ENCODE results near the gene NCAPH2. TPM values are rescaled to one million over a fixed set of nuclear protein-coding genes. Genes with fewer than 3 reads are reported as not detected.

NCAPH2 gene
- polyA plus RNA-seq, 6 donors from 2014 or later, result 33.9 to 43.3 (median 37.6) TPM

DNA sequence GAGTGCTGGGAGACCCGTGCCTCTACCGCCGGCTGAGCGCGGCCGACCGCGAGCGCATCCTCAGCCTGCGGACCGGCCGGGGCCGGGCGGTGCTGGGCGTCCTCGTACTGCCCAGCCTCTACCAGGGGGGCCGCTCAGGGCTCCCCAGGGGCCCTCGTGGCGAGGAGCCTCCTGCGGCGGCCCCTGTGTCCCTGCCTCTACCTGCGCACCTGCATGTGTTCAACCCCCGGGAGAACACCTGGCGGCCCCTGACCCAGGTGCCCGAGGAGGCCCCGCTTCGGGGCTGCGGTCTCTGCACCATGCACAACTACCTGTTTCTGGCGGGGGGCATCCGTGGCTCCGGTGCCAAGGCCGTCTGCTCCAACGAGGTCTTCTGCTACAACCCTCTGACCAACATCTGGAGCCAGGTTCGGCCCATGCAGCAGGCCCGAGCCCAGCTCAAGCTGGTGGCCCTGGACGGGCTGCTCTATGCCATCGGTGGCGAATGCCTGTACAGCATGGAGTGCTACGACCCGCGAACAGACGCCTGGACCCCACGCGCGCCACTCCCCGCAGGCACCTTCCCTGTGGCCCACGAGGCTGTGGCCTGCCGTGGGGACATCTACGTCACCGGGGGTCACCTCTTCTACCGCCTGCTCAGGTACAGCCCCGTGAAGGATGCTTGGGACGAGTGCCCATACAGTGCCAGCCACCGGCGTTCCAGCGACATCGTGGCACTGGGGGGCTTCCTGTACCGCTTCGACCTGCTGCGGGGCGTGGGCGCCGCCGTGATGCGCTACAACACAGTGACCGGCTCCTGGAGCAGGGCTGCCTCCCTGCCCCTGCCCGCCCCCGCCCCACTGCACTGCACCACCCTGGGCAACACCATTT lies 41.1 kb downstream of the NCAPH2 start:
- ATAC-seq (ENCODE audit: low read depth in 2 of 2) (peak; percentile 11 to 14), DNase-seq (no peak)
- H3K36me3 Mint-ChIP-seq, result no peaks in the 10 kb centered on the region
- H3K4me1 Mint-ChIP-seq, result peaks cover 9 to 32% (median 29%) of the 10 kb centered on the region in 3 donors
- H3K27ac Mint-ChIP-seq, result peak overlapping the region in 3 of 6 donors; percentile 43 to 73 (median 65)
- peaks cover 0 to 8% (median 0%) of the 10 kb centered on the region in 3 donors for H3K27me3 Mint-ChIP-seq
- H3K9me3 Mint-ChIP-seq, result no peaks in the 10 kb centered on the region
- peak overlapping the region; percentile 62 to 88 (median 80) for H3K4me3 Mint-ChIP-seq

- Mint-ChIP-seq H3K36me3 (no peaks in the 10 kb centered on the region), H3K27ac (no peak overlapping the region), H3K9me3 (no peaks in the 10 kb centered on the region), H3K4me1 (peaks cover 9 to 22% (median 19%) of the 10 kb centered on the region in 3 donors), H3K4me3 (peak overlapping the region in 6 of 8 donors; percentile 48 to 77 (median 66)), H3K27me3 (peaks cover 0 to 9% (median 0%) of the 10 kb centered on the region in 3 donors)
- DNase-seq (no peak), ATAC-seq (ENCODE audit: low read depth in 2 of 2) (no peak)
Measured at GRCh38 chr22:50550395-50550794, 42.4 kb downstream of the NCAPH2 start.

GRCh38 chr22:50551160-50551752 lies 43.2 kb downstream of the NCAPH2 start:
- DNase-seq, result no peak
- H3K9me3 Mint-ChIP-seq, result no peaks in the 10 kb centered on the region
- peaks cover 9 to 22% (median 19%) of the 10 kb centered on the region in 3 donors for H3K4me1 Mint-ChIP-seq
- H3K27me3 Mint-ChIP-seq, result peaks cover 0 to 9% (median 3%) of the 10 kb centered on the region in 3 donors
- no peaks in the 10 kb centered on the region for H3K36me3 Mint-ChIP-seq
- ATAC-seq (ENCODE audit: low read depth in 2 of 2), result no peak
- peak overlapping the region in 3 of 8 donors; percentile 18 to 66 (median 30) for H3K4me3 Mint-ChIP-seq
- no peak overlapping the region for H3K27ac Mint-ChIP-seq

DNA sequence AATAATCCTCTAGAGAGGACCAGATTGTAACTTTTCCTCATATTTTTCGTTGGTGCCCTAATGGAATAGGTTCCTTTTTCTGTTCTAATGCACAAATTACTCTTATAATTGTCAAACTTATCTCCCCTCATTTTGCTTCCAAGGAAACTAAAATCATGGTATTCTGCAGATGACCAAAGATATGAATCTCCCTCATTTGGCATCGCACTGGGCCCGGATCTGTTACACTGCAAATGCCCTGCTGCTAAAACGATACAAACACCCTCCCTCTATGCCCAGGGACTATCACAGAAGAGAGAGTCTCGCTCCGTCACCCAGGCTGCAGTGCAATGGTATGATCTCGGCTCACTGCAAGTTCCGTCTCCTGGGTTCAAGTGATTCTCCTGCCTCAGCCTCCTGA lies 45.3 kb downstream of the NCAPH2 start:
- H3K27me3 Mint-ChIP-seq, result peaks cover 0 to 9% (median 8%) of the 10 kb centered on the region in 3 donors
- DNase-seq (no peak), ATAC-seq (ENCODE audit: low read depth in 2 of 2) (no peak)
- peak overlapping the region in 1 of 6 donors; percentile 66 for H3K27ac Mint-ChIP-seq
- peak overlapping the region in 1 of 8 donors; percentile 38 for H3K4me3 Mint-ChIP-seq
- no peaks in the 10 kb centered on the region for H3K36me3 Mint-ChIP-seq
- no peaks in the 10 kb centered on the region for H3K9me3 Mint-ChIP-seq
- peaks cover 9 to 12% (median 12%) of the 10 kb centered on the region in 3 donors for H3K4me1 Mint-ChIP-seq

GRCh38 chr22:50556703-50557102 lies 48.7 kb downstream of the NCAPH2 start:
- DNase-seq (no peak), ATAC-seq (ENCODE audit: low read depth in 2 of 2) (no peak)
- Mint-ChIP-seq H3K9me3 (no peaks in the 10 kb centered on the region), H3K4me3 (no peak overlapping the region), H3K4me1 (peaks cover 2 to 10% (median 6%) of the 10 kb centered on the region in 3 donors), H3K36me3 (no peaks in the 10 kb centered on the region), H3K27me3 (peaks cover 0 to 16% (median 9%) of the 10 kb centered on the region in 3 donors), H3K27ac (no peak overlapping the region)

DNA sequence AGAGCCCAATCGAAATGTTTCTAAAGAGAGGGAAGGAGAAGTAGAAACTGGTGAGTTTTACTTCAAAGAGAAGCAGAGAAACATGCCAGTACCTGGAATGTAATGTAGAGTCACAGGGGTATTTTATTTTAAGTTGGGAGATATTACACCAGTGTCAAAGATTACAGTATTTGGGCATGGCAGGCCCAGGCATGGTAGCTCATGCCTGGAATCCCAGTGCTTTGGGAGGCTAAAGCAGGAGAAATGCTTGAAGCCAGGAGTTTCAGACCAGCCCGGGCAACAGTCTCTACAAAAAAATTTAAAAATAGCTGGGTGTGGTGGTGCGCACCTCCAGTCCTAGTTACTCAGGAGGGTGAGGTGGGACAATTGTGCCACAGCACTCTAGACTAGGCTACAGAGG lies 52.0 kb downstream of the NCAPH2 start:
- H3K27me3 Mint-ChIP-seq, result peaks cover 0 to 16% (median 6%) of the 10 kb centered on the region in 3 donors
- DNase-seq, result no peak
- H3K27ac Mint-ChIP-seq, result no peak overlapping the region
- peak overlapping the region in 1 of 8 donors; percentile 31 for H3K4me3 Mint-ChIP-seq
- H3K36me3 Mint-ChIP-seq, result no peaks in the 10 kb centered on the region
- no peaks in the 10 kb centered on the region for H3K9me3 Mint-ChIP-seq
- ATAC-seq (ENCODE audit: low read depth in 2 of 2), result no peak
- peaks cover 17 to 24% (median 17%) of the 10 kb centered on the region in 3 donors for H3K4me1 Mint-ChIP-seq

DNA sequence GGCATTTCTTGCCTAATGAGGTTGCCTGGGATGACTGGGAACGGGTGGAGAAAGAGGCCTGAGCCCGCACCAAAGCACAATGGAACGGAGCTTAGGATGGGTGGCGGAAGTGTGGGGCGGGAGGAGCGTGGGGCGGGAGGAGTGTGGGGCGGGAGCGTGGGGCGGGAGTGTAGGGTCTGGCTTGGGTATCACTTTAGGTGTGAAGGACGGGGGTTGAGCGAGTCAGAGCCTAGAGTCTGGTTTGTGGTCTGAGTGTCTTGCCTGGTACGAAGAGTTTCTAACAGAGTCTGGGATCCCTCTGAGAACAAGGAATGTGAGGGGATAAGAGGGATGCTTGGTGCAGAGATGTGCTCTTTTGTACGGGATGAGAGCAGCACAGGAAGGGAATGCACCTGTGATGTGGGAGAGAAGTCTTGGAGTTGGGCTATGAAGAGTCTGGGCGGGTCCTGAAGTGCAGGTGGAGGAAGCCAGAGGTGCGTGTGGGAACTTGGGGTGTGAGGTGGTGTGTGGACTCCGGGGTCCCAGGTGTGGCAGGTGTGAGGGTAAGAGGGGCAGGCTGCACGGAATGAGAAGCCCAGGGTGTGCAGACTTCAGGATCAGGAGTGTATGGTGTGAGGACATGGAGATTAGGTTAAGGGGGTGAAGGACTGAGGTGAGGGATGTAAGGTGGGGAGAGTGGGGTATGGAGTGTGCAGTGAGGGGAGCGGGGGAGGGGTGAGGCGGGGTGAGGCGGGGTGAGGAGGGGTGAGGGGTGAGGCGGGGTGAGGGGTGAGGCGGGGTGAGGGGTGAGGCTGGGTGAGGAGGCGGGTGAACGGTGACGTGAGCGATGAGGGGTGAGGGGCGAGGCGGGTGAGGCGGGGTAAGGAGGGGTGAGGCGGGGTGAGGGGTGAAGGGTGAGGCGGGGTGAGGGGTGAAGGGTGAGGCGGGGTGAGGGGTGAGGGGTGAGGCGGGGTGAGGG lies 53.7 kb downstream of the NCAPH2 start:
- peaks cover 17 to 24% (median 17%) of the 10 kb centered on the region in 3 donors for H3K4me1 Mint-ChIP-seq
- ATAC-seq (ENCODE audit: low read depth in 2 of 2), result no peak

DNA sequence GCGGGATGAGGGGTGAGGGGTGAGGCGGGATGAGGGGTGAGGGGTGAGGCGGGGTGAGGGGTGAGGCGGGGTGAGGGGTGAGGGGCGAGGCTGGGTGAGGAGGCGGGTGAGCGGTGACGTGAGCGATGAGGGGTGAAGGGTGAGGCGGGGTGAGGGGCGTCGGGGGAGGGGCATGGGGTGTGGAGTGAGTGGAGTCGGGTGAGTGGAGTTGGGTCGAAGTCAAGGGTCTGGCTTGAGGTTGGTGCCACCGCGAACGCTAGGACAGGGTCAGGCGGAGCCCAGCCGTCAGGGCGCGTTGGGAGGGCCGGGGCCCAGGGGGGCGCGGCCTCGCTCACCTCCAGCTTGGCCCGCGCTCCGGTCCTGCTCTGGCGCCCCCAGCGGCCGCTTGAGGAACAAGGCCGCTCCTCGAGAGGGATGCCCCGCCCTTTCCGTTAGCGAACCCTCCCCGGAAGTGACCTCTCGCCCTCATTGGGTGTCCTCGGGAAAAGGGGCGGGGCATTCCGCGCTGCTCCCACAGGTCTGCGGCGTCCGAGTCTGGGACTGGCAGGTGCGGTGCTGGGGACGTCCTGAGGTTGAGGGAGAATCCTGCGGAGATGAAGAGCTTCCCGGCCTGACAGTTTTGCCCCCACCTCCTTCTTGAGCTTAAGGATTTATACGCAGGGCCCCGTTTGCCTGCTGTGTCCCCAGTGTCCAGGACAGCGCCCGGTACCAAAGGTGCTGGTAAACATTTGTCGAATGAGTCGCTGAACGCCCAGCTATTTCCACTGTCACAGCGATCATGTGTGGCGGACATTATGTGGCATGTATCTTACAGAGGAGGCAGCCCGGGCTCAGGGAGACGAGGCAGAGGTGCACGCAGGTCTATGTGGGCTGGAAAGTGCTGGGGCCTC lies 54.7 kb downstream of the NCAPH2 start, which contains the start of gene SYCE3:
SYCE3 (minus strand) TSS at position 397 of the 890 bp plus-strand sequence. CDS start 6,514 bp downstream, outside the sequence.
- Mint-ChIP-seq H3K27me3 (peaks cover 0 to 11% (median 8%) of the 10 kb centered on the region in 3 donors), H3K9me3 (no peaks in the 10 kb centered on the region), H3K36me3 (no peaks in the 10 kb centered on the region), H3K4me3 (peak within 1 kb of the TSS; percentile 86 to 99 (median 96)), H3K4me1 (peaks cover 17 to 24% (median 17%) of the 10 kb centered on the region in 3 donors), H3K27ac (peak within 1 kb of the TSS in 5 of 6 donors; percentile 68 to 94 (median 92))
- ATAC-seq (ENCODE audit: low read depth in 2 of 2) (peak; percentile 89 to 96), DNase-seq (peak; percentile 97)

More for the DNA sequence above, 53.7 kb downstream of the NCAPH2 start:
- Mint-ChIP-seq H3K4me3 (peak overlapping the region in 7 of 8 donors; percentile 16 to 82 (median 68)), H3K27ac (peak overlapping the region in 5 of 6 donors; percentile 16 to 94 (median 61)), H3K27me3 (peaks cover 0 to 9% (median 7%) of the 10 kb centered on the region in 3 donors), H3K36me3 (no peaks in the 10 kb centered on the region), H3K9me3 (no peaks in the 10 kb centered on the region)
- DNase-seq, result no peak

- H3K4me3 Mint-ChIP-seq, result peak overlapping the region; percentile 86 to 99 (median 96)
- peaks cover 17 to 24% (median 17%) of the 10 kb centered on the region in 3 donors for H3K4me1 Mint-ChIP-seq
- DNase-seq (no peak), ATAC-seq (ENCODE audit: low read depth in 2 of 2) (no peak)
- H3K27me3 Mint-ChIP-seq, result peaks cover 0 to 11% (median 8%) of the 10 kb centered on the region in 3 donors
- H3K36me3 Mint-ChIP-seq, result no peaks in the 10 kb centered on the region
- H3K9me3 Mint-ChIP-seq, result no peaks in the 10 kb centered on the region
- peak overlapping the region in 3 of 6 donors; percentile 83 to 94 (median 89) for H3K27ac Mint-ChIP-seq
Measured at GRCh38 chr22:50563413-50564160, 55.6 kb downstream of the NCAPH2 start.

DNA sequence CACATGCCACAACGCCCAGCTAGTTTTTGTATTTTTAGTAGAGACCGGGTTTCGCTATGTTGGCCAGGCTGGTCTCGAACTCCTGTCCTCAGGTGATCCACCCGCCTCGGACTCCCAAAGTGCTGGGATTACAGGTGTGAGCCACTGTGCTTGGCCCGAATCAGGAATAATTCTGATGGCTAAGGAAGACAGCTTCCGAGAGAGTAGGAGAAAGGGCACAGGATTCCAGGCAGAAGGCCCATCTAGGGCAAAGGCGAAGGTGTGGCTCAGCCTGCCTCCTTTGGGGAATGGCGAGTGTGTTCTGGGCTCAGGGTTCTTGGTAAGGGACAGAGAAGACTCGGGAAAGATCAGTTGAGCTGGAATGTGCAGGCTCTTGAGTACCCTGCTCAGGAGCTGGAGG lies 56.3 kb downstream of the NCAPH2 start:
- Mint-ChIP-seq H3K4me1 (peaks cover 17 to 24% (median 17%) of the 10 kb centered on the region in 3 donors), H3K27me3 (peaks cover 0 to 11% (median 5%) of the 10 kb centered on the region in 3 donors), H3K9me3 (no peaks in the 10 kb centered on the region), H3K36me3 (no peaks in the 10 kb centered on the region), H3K4me3 (peak overlapping the region in 3 of 8 donors; percentile 13 to 99 (median 40)), H3K27ac (no peak overlapping the region)
- DNase-seq (no peak), ATAC-seq (ENCODE audit: low read depth in 2 of 2) (no peak)

GRCh38 chr22:50567721-50568252 lies 59.8 kb downstream of the NCAPH2 start:
- ATAC-seq (ENCODE audit: low read depth in 2 of 2), result no peak
- Mint-ChIP-seq H3K36me3 (no peaks in the 10 kb centered on the region), H3K4me1 (peaks cover 8 to 21% (median 9%) of the 10 kb centered on the region in 3 donors), H3K27ac (no peak overlapping the region), H3K4me3 (no peak overlapping the region), H3K9me3 (no peaks in the 10 kb centered on the region), H3K27me3 (peaks cover 0 to 5% (median 0%) of the 10 kb centered on the region in 3 donors)
- DNase-seq, result no peak
